ENCODE results near the gene CYB5R3. TPM values are rescaled to one million over a fixed set of nuclear protein-coding genes. Genes with fewer than 3 reads are reported as not detected.

Gene CYB5R3
- 100 to 1,000 TPM; 138 to 294 (median 167) TPM for total RNA-seq

- Histone ChIP-seq H3K27me3 (no peaks in the 10 kb centered on the region), H3K4me3 (peak within 1 kb of the TSS; percentile 58 to 89 (median 76)), H3K9me3 (no peaks in the 10 kb centered on the region), H3K27ac (peak within 1 kb of the TSS; percentile 90 to 98 (median 95)), H3K4me1 (peaks cover 38 to 46% (median 44%) of the 10 kb centered on the region in 4 donors), H3K36me3 (no peaks in the 10 kb centered on the region)
- in situ Hi-C loops (cut with MboI; ENCODE audit: low pct_ligation_motif_present in 1 of 4, low pct_unique_long_range_greater_than_20kb in 1 of 4, low sequenced_read_pairs in 3 of 4), result loop anchor here (10.0 to 25.0 kb wide), 3 partner anchors 75 to 388 kb away; partner anchors contain the start of genes A4GALT (in 1 of the 4) and ARFGAP3 (in 1 of the 4)
- peak; percentile 88 for DNase-seq
- TF ChIP-seq EP300 (IDR thresholded peaks at IDR 0.05; ENCODE audit: low read depth) (no peak), POLR2A (IDR thresholded peaks at IDR 0.05) (no peak), POLR2AphosphoS5 (IDR thresholded peaks at IDR 0.05) (peak in 2 of 3 donors; percentile 29 to 60)
- TF ChIP-seq, protein P1, sequence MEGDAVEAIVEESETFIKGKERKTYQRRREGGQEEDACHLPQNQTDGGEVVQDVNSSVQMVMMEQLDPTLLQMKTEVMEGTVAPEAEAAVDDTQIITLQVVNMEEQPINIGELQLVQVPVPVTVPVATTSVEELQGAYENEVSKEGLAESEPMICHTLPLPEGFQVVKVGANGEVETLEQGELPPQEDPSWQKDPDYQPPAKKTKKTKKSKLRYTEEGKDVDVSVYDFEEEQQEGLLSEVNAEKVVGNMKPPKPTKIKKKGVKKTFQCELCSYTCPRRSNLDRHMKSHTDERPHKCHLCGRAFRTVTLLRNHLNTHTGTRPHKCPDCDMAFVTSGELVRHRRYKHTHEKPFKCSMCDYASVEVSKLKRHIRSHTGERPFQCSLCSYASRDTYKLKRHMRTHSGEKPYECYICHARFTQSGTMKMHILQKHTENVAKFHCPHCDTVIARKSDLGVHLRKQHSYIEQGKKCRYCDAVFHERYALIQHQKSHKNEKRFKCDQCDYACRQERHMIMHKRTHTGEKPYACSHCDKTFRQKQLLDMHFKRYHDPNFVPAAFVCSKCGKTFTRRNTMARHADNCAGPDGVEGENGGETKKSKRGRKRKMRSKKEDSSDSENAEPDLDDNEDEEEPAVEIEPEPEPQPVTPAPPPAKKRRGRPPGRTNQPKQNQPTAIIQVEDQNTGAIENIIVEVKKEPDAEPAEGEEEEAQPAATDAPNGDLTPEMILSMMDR (IDR thresholded peaks at IDR 0.05), result no peak
- intact Hi-C loops (cut with DNase I; ENCODE audit: low total_unique reads), result no loop called here
- 24% methylated on average over 8 of the region's 81 CpGs; no CpG with 5 or more reads in 1 of the 2 donors for WGBS, 2 donors (ENCODE audit: low coverage in 1 of 2)
These were observed at the start of gene CYB5R3 for GRCh38 chr22:42649246-42650099. Gene CYB5R3, minus strand, starts transcription at chr22:42649392. Its CDS starts 77 bp downstream, at chr22:42649315.

DNA sequence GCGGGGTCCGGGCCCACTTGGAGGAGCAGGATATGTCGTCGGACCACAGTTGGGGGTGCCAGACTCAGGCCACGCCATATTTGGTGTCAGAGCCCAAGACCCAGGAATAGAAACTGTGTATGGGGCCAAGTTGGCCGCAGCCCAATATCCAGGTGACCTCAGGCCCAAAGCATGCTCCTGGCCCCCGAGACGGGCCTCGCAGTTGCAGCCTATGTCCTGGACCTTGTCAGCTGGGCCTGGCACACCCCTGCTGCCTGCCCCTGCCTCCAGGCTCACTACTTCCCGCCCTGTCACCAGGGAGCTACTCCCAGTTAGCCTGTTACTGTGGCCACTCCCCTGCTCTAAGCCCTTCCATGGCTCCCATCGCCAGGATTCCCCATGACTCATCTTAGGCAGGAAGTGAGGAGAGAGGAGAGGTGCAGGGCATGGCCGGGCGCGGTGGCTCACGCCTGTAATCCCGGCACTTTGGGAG lies 48.4 kb upstream of the CYB5R3 start:
- intact Hi-C loops (cut with DNase I; ENCODE audit: low total_unique reads), result no loop called here
- no peaks in the 10 kb centered on the region for H3K36me3 ChIP-seq
- H3K27ac ChIP-seq, result peak overlapping the region; percentile 45 to 89 (median 76)
- 52% methylated on average over 13 of the region's 16 CpGs; no CpG with 5 or more reads in 1 of the 2 donors for WGBS, 2 donors (ENCODE audit: low coverage in 1 of 2)
- H3K9me3 ChIP-seq, result no peaks in the 10 kb centered on the region
- TF ChIP-seq POLR2A (IDR thresholded peaks at IDR 0.05), result no peak
- peak; percentile 15 for TF ChIP-seq EP300 (IDR thresholded peaks at IDR 0.05; ENCODE audit: low read depth)
- peak; percentile 64 to 85 (median 74) for TF ChIP-seq POLR2AphosphoS5 (IDR thresholded peaks at IDR 0.05)
- H3K4me1 ChIP-seq, result peaks cover 9 to 26% (median 20%) of the 10 kb centered on the region in 4 donors
- no peaks in the 10 kb centered on the region for H3K27me3 ChIP-seq
- H3K4me3 ChIP-seq, result no peak overlapping the region
- in situ Hi-C loops (cut with MboI; ENCODE audit: low pct_ligation_motif_present in 1 of 4, low pct_unique_long_range_greater_than_20kb in 1 of 4, low sequenced_read_pairs in 3 of 4), result no loop called here
- DNase-seq, result peak; percentile 72

GRCh38 chr22:42696331-42696967 lies 47.3 kb upstream of the CYB5R3 start:
- TF ChIP-seq EP300 (IDR thresholded peaks at IDR 0.05; ENCODE audit: low read depth) (no peak), POLR2A (IDR thresholded peaks at IDR 0.05) (no peak), POLR2AphosphoS5 (IDR thresholded peaks at IDR 0.05) (no peak)
- TF ChIP-seq, protein P1 (IDR thresholded peaks at IDR 0.05), result no peak
- peak overlapping the region; percentile 45 to 89 (median 76) for H3K27ac ChIP-seq

GRCh38 chr22:42695294-42695693 lies 46.1 kb upstream of the CYB5R3 start:
- Histone ChIP-seq H3K4me3 (no peak overlapping the region), H3K27ac (peak overlapping the region in 3 of 4 donors; percentile 24 to 89 (median 73)), H3K36me3 (no peaks in the 10 kb centered on the region), H3K27me3 (no peaks in the 10 kb centered on the region), H3K4me1 (peaks cover 9 to 34% (median 20%) of the 10 kb centered on the region in 4 donors), H3K9me3 (no peaks in the 10 kb centered on the region)
- WGBS, 2 donors (ENCODE audit: low coverage in 1 of 2), result 68% methylated on average over 10 of the region's 10 CpGs; no CpG with 5 or more reads in 1 of the 2 donors
- no peak for DNase-seq
- intact Hi-C loops (cut with DNase I; ENCODE audit: low total_unique reads), result no loop called here
- TF ChIP-seq, protein P1 (IDR thresholded peaks at IDR 0.05), result no peak
- TF ChIP-seq POLR2A (IDR thresholded peaks at IDR 0.05), result no peak
- no peak for TF ChIP-seq POLR2AphosphoS5 (IDR thresholded peaks at IDR 0.05)
- TF ChIP-seq EP300 (IDR thresholded peaks at IDR 0.05; ENCODE audit: low read depth), result no peak
- in situ Hi-C loops (cut with MboI; ENCODE audit: low pct_ligation_motif_present in 1 of 4, low pct_unique_long_range_greater_than_20kb in 1 of 4, low sequenced_read_pairs in 3 of 4), result no loop called here

More at GRCh38 chr22:42696331-42696967, 47.3 kb upstream of the CYB5R3 start:
- Histone ChIP-seq H3K4me1 (peaks cover 9 to 30% (median 20%) of the 10 kb centered on the region in 4 donors), H3K36me3 (no peaks in the 10 kb centered on the region), H3K9me3 (no peaks in the 10 kb centered on the region), H3K27me3 (no peaks in the 10 kb centered on the region), H3K4me3 (no peak overlapping the region)
- in situ Hi-C loops (cut with MboI; ENCODE audit: low pct_ligation_motif_present in 1 of 4, low pct_unique_long_range_greater_than_20kb in 1 of 4, low sequenced_read_pairs in 3 of 4), result no loop called here
- intact Hi-C loops (cut with DNase I; ENCODE audit: low total_unique reads), result no loop called here
- WGBS, 2 donors (ENCODE audit: low coverage in 1 of 2), result 83% methylated on average over 3 to 10 of the region's 10 CpGs
- no peak for DNase-seq
